GM19025 (cell line): ENCODE data around the gene MOGAT2.
"Not testable (repeated sequence)": the region's sequence is repeated elsewhere in the genome, so short reads cannot be mapped to it uniquely, and the experiment has no call there.

Experiments
- ATAC-seq: cut with Tn5 transposase; IDR thresholded peaks from one replicate; pipeline ENCODE4 v1.9.1; 2021; ENCODE audit warnings: mild to moderate bottlenecking, low read depth, moderate library complexity; ENCODE audit not compliant: unreplicated experiment

MOGAT2 gene

GRCh38 chr11:75748729-75749273, 31.2 kb downstream of the MOGAT2 start:
- ATAC-seq = not testable (repeated sequence)

- ATAC-seq = not testable (repeated sequence)
These were observed 37.3 kb downstream of the MOGAT2 start for GRCh38 chr11:75754933-75755332.

- ATAC-seq = no peak
These were observed 40.0 kb downstream of the MOGAT2 start for GRCh38 chr11:75757651-75758050.

- ATAC-seq = no peak
These were observed 42.2 kb downstream of the MOGAT2 start for GRCh38 chr11:75759832-75760231.

GRCh38 chr11:75760243-75760642, 42.6 kb downstream of the MOGAT2 start:
- ATAC-seq = no peak

- ATAC-seq = no peak
These were observed 43.3 kb downstream of the MOGAT2 start for GRCh38 chr11:75760710-75761493.

- ATAC-seq = no peak
These were observed 44.5 kb downstream of the MOGAT2 start for GRCh38 chr11:75762158-75762557.

- ATAC-seq = no peak
These were observed 45.2 kb downstream of the MOGAT2 start for GRCh38 chr11:75762885-75763284.

GRCh38 chr11:75763846-75764245, 46.2 kb downstream of the MOGAT2 start:
- ATAC-seq = no peak

GRCh38 chr11:75765116-75765515, 47.5 kb downstream of the MOGAT2 start:
- ATAC-seq = no peak

GRCh38 chr11:75766443-75767227, 49.0 kb downstream of the MOGAT2 start:
- ATAC-seq = no peak

- no peak for ATAC-seq
These were observed 49.6 kb downstream of the MOGAT2 start for GRCh38 chr11:75767228-75767572.

GRCh38 chr11:75767793-75768111, 50.1 kb downstream of the MOGAT2 start:
- no peak for ATAC-seq

GRCh38 chr11:75768112-75768908, 50.7 kb downstream of the MOGAT2 start, which contains the start of gene DGAT2:
DGAT2 (plus strand) TSS chr11:75768778; CDS start chr11:75768992, 214 bp downstream.
- ATAC-seq = peak; percentile 72

- no peak for ATAC-seq
These were observed 51.5 kb downstream of the MOGAT2 start for GRCh38 chr11:75768909-75769771.

GRCh38 chr11:75770102-75770501, 52.5 kb downstream of the MOGAT2 start:
- ATAC-seq = no peak

GRCh38 chr11:75771646-75772410, 54.2 kb downstream of the MOGAT2 start:
- no peak for ATAC-seq

GRCh38 chr11:75773595-75774353, 56.1 kb downstream of the MOGAT2 start:
- peak; percentile 76 for ATAC-seq
